OCI-LY7 (cell line): ENCODE results near the gene ENDOD1. TPM values are rescaled to one million over a fixed set of nuclear protein-coding genes. Genes with fewer than 3 reads are reported as not detected.
"Not testable (repeated sequence)": the region's sequence is repeated elsewhere in the genome, so short reads cannot be mapped to it uniquely, and the experiment has no call there.

Source experiments
- BruUV-seq: library from RNA; stranded (reverse); fragments of 400-500 nt; replicated peaks from 2 replicates; lab custom pipeline; 2021; lab: Mats Ljungman, UMichigan
- CTCF ChIA-PET: fragments of 300-600 bp; sonication (Branson Sonifier 250); formaldehyde crosslinking; loops from one replicate; lab custom pipeline; 2022; ENCODE audit warnings: antibody characterized with exemption; ENCODE audit not compliant: unreplicated experiment; lab: Charles Lee
- POLR2A ChIA-PET: fragments of 300-600 bp; sonication (Branson Sonifier 250); formaldehyde crosslinking; loops from one replicate; lab custom pipeline; 2022; ENCODE audit warnings: antibody characterized with exemption; lab: Charles Lee
- DNase-seq: peaks from one replicate; pipeline ENCODE4 v3.0.0-alpha.2; 2015; ENCODE audit warnings: low spot score
- H2AFZ ChIP-seq: fragments of 200-600 bp; sonication (generic), shearing (Covaris generic); 2 replicates; pipeline ENCODE4 v1.6.1; 2014; ENCODE audit warnings: mild to moderate bottlenecking, antibody characterized with exemption, low read length, moderate library complexity
- H3K27ac ChIP-seq: fragments of 200-600 bp; sonication (generic); 2 replicates; pipeline ENCODE4 v1.5.1; 2014; ENCODE audit warnings: mixed run types, low read depth, mild to moderate bottlenecking, moderate library complexity, low read length, inconsistent platforms; ENCODE audit not compliant: poor library complexity, severe bottlenecking
- H3K36me3 ChIP-seq: fragments of 200-600 bp; sonication (generic); 2 replicates; pipeline ENCODE4 v1.6.1; 2014; ENCODE audit warnings: mild to moderate bottlenecking, antibody characterized with exemption, low read length, moderate library complexity, mixed read lengths; ENCODE audit not compliant: insufficient read depth
- H3K4me1 ChIP-seq: fragments of 200-600 bp; sonication (generic); 2 replicates; pipeline ENCODE4 v1.5.1; 2014; ENCODE audit warnings: mild to moderate bottlenecking, low read length; ENCODE audit not compliant: insufficient read depth, poor library complexity, severe bottlenecking
- H3K4me2 ChIP-seq: fragments of 200-600 bp; sonication (generic); 2 replicates; pipeline ENCODE4 v1.6.1; 2014; ENCODE audit warnings: mild to moderate bottlenecking, low read length
- H3K4me3 ChIP-seq: fragments of 200-600 bp; sonication (generic); 2 replicates; pipeline ENCODE4 v1.5.1; 2014; ENCODE audit warnings: mild to moderate bottlenecking, low read depth, low read length; ENCODE audit not compliant: poor library complexity, severe bottlenecking
- H3K79me2 ChIP-seq: fragments of 200-600 bp; sonication (generic); 2 replicates; pipeline ENCODE4 v1.6.1; 2016; ENCODE audit warnings: low read depth, mild to moderate bottlenecking, low read length, moderate library complexity, mixed read lengths; ENCODE audit not compliant: insufficient read depth
- H3K9me2 ChIP-seq: fragments of 200-600 bp; sonication (generic); 2 replicates; pipeline ENCODE4 v1.6.1; 2016; ENCODE audit warnings: mild to moderate bottlenecking, low read length, mixed read lengths; ENCODE audit not compliant: insufficient read depth
- H3K9me3 ChIP-seq: fragments of 200-600 bp; sonication (generic); 2 replicates; pipeline ENCODE4 v1.6.1; 2014; ENCODE audit warnings: mild to moderate bottlenecking, mixed run types, low read length, mixed read lengths
- H4K20me1 ChIP-seq: fragments of 200-600 bp; sonication (generic); 2 replicates; pipeline ENCODE4 v1.6.1; 2014; ENCODE audit warnings: mild to moderate bottlenecking, antibody characterized with exemption, low read length, moderate library complexity, mixed read lengths; ENCODE audit not compliant: insufficient read depth
- CTCF ChIP-seq: fragments of 200-600 bp; sonication (generic); conservative IDR thresholded peaks from 2 replicates; pipeline ENCODE4 v1.5.1; 2014; ENCODE audit warnings: mild to moderate bottlenecking, antibody characterized with exemption, low read length, moderate library complexity, mixed read lengths
- EZH2phosphoT487 ChIP-seq: fragments of 200-600 bp; sonication (generic); IDR thresholded peaks from 2 replicates; pipeline ENCODE4 v1.6.1; 2018; ENCODE audit warnings: low read depth, borderline replicate concordance, mild to moderate bottlenecking, mixed run types, antibody characterized with exemption, low read length, moderate library complexity, mixed read lengths
- intact Hi-C: fragments of 100-400 bp; cut with micrococcal nuclease; formaldehyde crosslinking; loops from one replicate; pipeline ENCODE4 v1.10.0; 2022; ENCODE audit not compliant: unreplicated experiment
- total RNA-seq, 2 experiments: library from RNA; depleted of rRNA in 1 of 2; stranded (reverse); fragments of >200 nt in 1 of 2; shearing (Covaris generic) in 1 of 2; gene quantifications; 2 replicates each; pipeline ENCODE4 v1.2.3, GENCODE V29; 2014 to 2022

ENDOD1 gene
- total RNA-seq, 2 experiments from 2014 or later: 20.4 to 22.5 TPM

- CTCF ChIA-PET: no interaction called here
These were observed 44.8 kb downstream of the ENDOD1 start for GRCh38 chr11:95134491-95134890.

GRCh38 chr11:95135155-95135554 is 45.5 kb downstream of the ENDOD1 start:
- Histone ChIP-seq H3K36me3 (peaks cover 8% of the 10 kb centered on the region; the same call in 1 of the 2 replicates), H3K4me1 (no peaks in the 10 kb centered on the region), H3K27ac (no peak overlapping the region), H3K79me2 (no peaks in the 10 kb centered on the region), H3K4me3 (no peak overlapping the region), H3K9me2 (no peaks in the 10 kb centered on the region), H2AFZ (no peak overlapping the region), H3K4me2 (no peak overlapping the region), H4K20me1 (no peaks in the 10 kb centered on the region), H3K9me3 (no peaks in the 10 kb centered on the region)
- no peak for TF ChIP-seq EZH2phosphoT487
- no peak for TF ChIP-seq CTCF
- BruUV-seq: no TSS peak
- no peak for DNase-seq
- POLR2A ChIA-PET: interaction anchor here (3.2 kb wide), 1 partner anchor 66 kb away, joined by 24 read pairs; the partner anchor contains the start of gene SRSF8
- intact Hi-C loops: loop anchor here (10.0 kb wide), 1 partner anchor 350 kb away; no protein-coding TSS in a partner anchor
- CTCF ChIA-PET: no interaction called here

More at GRCh38 chr11:95134491-95134890, 44.8 kb downstream of the ENDOD1 start:
- Histone ChIP-seq H3K4me2 (no peak overlapping the region), H3K79me2 (no peaks in the 10 kb centered on the region), H4K20me1 (no peaks in the 10 kb centered on the region), H2AFZ (no peak overlapping the region), H3K36me3 (peaks cover 10% of the 10 kb centered on the region), H3K9me3 (no peaks in the 10 kb centered on the region), H3K27ac (no peak overlapping the region), H3K4me1 (no peaks in the 10 kb centered on the region), H3K9me2 (no peaks in the 10 kb centered on the region), H3K4me3 (no peak overlapping the region)
- no TSS peak for BruUV-seq
- TF ChIP-seq EZH2phosphoT487 (no peak), CTCF (no peak)
- POLR2A ChIA-PET: no interaction called here
- intact Hi-C loops: loop anchor here (10.0 kb wide), 1 partner anchor 350 kb away; no protein-coding TSS in a partner anchor
- no peak for DNase-seq

- Histone ChIP-seq H2AFZ (no peak overlapping the region), H3K4me1 (no peaks in the 10 kb centered on the region), H3K9me3 (no peaks in the 10 kb centered on the region), H3K27ac (no peak overlapping the region), H3K36me3 (peaks cover 8% of the 10 kb centered on the region; the same call in 1 of the 2 replicates), H3K79me2 (no peaks in the 10 kb centered on the region), H3K9me2 (no peaks in the 10 kb centered on the region), H3K4me3 (no peak overlapping the region), H4K20me1 (no peaks in the 10 kb centered on the region), H3K4me2 (no peak overlapping the region)
- TF ChIP-seq EZH2phosphoT487: no peak
- no peak for TF ChIP-seq CTCF
- POLR2A ChIA-PET: interaction anchor here (0.5 to 3.2 kb wide), 4 partner anchors 43 to 531 kb away, joined by 3 to 24 read pairs (median 3); partner anchors contain the start of gene SRSF8
- no TSS peak for BruUV-seq
- CTCF ChIA-PET: interaction anchor here (0.8 kb wide), 1 partner anchor 45 kb away, joined by 3 read pairs; no protein-coding TSS in a partner anchor
- intact Hi-C loops: loop anchor here (10.0 kb wide), 1 partner anchor 351 kb away; no protein-coding TSS in a partner anchor
- no peak for DNase-seq
These were observed 46.2 kb downstream of the ENDOD1 start for GRCh38 chr11:95135880-95136279.

- ChIA-PET POLR2A (interaction anchor here (0.6 to 3.2 kb wide), 5 partner anchors 51 to 1417 kb away, joined by 3 to 24 read pairs (median 3); partner anchors contain the start of gene SRSF8), CTCF (interaction anchor here (0.7 to 1.4 kb wide), 2 partner anchors 39 to 65 kb away, joined by 3 to 4 read pairs; no protein-coding TSS in a partner anchor)
- not testable (repeated sequence) for H3K4me3 ChIP-seq, H3K27ac ChIP-seq, H3K79me2 ChIP-seq, DNase-seq, H3K4me1 ChIP-seq, H4K20me1 ChIP-seq, H2AFZ ChIP-seq, BruUV-seq, H3K9me2 ChIP-seq, H3K36me3 ChIP-seq, H3K9me3 ChIP-seq, H3K4me2 ChIP-seq
- intact Hi-C loops: loop anchor here (10.0 kb wide), 1 partner anchor 352 kb away; no protein-coding TSS in a partner anchor
These were observed 47.1 kb downstream of the ENDOD1 start for GRCh38 chr11:95136747-95137146.
